C4-2B (cell line): Measurements from ENCODE around the gene SLC10A3.

Experiments used
- ZFX ChIP-seq: fragments of 450-650 bp; IDR thresholded peaks from 2 replicates; pipeline ENCODE4 v1.6.1; 2017
- TF ChIP-seq, protein P1 (sequence below): fragments of 450-650 bp; conservative IDR thresholded peaks from 2 replicates; pipeline ENCODE4 v1.5.1; 2017; ENCODE audit warnings: mild to moderate bottlenecking

DNA sequence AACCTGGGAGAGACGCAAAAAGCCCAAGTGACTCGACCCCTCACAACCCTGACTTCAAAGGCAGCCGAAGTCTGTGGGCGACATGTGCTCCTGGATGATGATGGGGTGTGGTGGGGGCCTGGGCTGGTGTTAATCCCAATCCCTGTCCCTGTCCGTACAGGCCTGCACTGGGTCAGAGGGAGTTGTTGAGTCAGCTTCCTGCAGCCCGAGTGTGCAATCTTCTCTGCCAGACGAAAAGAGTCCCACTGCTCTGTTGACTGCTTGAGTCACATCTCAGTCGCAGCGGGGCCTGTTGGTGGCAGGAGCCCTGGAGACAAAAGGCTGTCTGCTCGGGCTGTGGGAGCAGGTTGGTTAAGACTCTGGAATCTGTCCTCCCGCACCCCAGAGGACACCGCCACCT is 15.3 kb upstream of the SLC10A3 start:
- TF ChIP-seq, protein P1, sequence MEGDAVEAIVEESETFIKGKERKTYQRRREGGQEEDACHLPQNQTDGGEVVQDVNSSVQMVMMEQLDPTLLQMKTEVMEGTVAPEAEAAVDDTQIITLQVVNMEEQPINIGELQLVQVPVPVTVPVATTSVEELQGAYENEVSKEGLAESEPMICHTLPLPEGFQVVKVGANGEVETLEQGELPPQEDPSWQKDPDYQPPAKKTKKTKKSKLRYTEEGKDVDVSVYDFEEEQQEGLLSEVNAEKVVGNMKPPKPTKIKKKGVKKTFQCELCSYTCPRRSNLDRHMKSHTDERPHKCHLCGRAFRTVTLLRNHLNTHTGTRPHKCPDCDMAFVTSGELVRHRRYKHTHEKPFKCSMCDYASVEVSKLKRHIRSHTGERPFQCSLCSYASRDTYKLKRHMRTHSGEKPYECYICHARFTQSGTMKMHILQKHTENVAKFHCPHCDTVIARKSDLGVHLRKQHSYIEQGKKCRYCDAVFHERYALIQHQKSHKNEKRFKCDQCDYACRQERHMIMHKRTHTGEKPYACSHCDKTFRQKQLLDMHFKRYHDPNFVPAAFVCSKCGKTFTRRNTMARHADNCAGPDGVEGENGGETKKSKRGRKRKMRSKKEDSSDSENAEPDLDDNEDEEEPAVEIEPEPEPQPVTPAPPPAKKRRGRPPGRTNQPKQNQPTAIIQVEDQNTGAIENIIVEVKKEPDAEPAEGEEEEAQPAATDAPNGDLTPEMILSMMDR: no peak
- no peak for TF ChIP-seq ZFX
